Activated T-helper 1 cell treated with Interleukin-2 at 50 U/mL for 16 hours (primary cell): ENCODE results near the gene RABEP2.
"Not testable (repeated sequence)": the region's sequence is repeated elsewhere in the genome, so short reads cannot be mapped to it uniquely, and the experiment has no call there.

ENCODE experiments used
- DNase-seq: peaks from one replicate; pipeline ENCODE4 v3.0.0-alpha.2; 2020; ENCODE audit warnings: low read depth

Gene RABEP2

DNA sequence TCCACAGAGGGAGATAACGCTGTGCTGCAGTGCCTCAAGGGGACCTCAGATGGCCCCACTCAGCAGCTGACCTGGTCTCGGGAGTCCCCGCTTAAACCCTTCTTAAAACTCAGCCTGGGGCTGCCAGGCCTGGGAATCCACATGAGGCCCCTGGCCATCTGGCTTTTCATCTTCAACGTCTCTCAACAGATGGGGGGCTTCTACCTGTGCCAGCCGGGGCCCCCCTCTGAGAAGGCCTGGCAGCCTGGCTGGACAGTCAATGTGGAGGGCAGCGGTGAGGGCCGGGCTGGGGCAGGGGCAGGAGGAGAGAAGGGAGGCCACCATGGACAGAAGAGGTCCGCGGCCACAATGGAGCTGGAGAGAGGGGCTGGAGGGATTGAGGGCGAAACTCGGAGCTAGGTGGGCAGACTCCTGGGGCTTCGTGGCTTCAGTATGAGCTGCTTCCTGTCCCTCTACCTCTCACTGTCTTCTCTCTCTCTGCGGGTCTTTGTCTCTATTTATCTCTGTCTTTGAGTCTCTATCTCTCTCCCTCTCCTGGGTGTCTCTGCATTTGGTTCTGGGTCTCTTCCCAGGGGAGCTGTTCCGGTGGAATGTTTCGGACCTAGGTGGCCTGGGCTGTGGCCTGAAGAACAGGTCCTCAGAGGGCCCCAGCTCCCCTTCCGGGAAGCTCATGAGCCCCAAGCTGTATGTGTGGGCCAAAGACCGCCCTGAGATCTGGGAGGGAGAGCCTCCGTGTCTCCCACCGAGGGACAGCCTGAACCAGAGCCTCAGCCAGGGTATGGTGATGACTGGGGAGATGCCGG is 7.5 kb upstream of the RABEP2 start:
- no peak for DNase-seq

DNA sequence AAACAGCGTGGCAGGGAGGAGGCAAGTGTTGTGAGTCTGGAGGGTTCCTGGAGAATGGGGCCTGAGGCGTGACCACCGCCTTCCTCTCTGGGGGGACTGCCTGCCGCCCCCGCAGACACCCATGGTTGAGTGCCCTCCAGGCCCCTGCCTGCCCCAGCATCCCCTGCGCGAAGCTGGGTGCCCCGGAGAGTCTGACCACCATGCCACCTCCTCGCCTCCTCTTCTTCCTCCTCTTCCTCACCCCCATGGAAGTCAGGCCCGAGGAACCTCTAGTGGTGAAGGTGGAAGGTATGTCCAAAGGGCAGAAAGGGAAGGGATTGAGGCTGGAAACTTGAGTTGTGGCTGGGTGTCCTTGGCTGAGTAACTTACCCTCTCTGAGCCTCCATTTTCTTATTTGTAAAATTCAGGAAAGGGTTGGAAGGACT is 6.8 kb upstream of the RABEP2 start, which contains the start of gene CD19:
TSS of gene CD19 (plus strand) at position 171 of the 425 bp plus-strand sequence. CDS start at position 201, 30 bp downstream.
- DNase-seq, result no peak

DNA sequence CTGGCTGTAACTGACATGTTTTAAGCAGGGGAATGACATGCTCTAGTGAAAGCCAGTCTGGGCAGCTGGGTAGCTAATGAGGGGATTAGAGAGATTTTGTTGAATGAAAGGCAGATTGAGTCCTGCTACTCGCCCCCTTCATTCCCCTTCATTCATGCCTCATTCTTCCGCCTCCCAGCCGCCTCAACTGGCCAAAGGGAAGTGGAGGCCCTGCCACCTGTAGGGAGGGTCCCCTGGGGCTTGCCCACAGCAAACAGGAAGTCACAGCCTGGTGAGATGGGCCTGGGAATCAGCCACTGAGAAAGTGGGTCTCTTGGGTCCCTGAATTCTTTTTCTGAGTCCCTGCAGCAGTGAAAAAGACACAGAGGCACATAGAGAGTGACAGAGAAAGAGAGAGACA is 5.6 kb upstream of the RABEP2 start:
- no peak for DNase-seq

DNA sequence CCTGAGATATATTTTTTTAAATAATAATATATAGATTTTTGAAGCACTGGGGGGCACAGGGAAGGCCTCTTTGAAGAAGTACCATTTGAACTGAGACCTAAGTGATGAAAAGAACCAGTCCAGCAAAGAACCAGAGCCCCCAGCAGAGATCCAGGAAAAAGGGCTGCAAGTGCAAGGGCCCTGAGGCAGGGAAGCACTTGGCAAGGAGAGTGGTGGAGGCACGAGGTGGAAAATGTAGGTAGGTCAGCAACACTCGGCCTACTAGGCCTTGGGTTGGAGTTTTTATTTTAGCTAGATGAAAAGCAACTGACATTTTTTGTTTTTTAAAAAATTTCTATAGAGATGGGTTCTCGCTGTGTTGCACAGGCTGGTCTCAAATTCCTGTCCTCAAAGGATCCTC is 5.2 kb upstream of the RABEP2 start:
- DNase-seq, result no peak

DNA sequence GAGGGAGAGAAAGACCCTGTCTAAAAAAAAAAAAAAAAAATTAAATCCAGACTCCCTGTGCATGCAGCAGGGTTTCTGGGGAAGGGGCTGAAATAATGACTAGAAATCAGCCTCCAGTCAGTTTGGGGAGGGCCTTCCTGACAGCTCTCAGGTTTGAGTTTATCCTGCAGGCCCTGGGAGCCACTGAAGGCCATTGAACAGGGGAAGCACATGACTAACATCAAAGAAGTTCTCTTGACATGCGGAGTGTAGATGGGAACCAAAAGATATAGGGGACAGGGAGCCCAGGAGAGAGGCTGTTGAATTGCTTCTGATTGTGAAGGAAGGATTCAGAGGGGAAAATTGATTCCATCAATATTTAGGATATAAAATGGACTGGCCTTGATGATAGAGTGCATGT is 2.8 kb upstream of the RABEP2 start:
- DNase-seq, result no peak

DNA sequence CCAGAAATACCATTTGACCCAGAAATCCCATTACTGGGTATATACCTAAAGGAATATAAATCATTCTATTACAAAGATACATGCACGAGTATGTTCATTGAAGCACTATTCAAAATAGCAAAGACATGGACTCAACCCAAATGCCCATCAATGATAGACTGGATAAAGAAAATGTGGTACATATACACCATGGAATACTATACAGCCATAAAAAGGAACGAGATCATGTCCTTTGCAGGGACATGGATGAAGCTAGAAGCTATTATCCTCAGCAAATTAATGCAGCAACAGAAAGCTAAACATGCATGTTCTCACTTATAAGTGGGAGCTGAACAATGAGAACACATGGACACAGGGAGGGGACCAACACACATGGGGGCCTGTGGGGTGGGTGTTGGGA is 1.2 kb upstream of the RABEP2 start:
- not testable (repeated sequence) for DNase-seq

DNA sequence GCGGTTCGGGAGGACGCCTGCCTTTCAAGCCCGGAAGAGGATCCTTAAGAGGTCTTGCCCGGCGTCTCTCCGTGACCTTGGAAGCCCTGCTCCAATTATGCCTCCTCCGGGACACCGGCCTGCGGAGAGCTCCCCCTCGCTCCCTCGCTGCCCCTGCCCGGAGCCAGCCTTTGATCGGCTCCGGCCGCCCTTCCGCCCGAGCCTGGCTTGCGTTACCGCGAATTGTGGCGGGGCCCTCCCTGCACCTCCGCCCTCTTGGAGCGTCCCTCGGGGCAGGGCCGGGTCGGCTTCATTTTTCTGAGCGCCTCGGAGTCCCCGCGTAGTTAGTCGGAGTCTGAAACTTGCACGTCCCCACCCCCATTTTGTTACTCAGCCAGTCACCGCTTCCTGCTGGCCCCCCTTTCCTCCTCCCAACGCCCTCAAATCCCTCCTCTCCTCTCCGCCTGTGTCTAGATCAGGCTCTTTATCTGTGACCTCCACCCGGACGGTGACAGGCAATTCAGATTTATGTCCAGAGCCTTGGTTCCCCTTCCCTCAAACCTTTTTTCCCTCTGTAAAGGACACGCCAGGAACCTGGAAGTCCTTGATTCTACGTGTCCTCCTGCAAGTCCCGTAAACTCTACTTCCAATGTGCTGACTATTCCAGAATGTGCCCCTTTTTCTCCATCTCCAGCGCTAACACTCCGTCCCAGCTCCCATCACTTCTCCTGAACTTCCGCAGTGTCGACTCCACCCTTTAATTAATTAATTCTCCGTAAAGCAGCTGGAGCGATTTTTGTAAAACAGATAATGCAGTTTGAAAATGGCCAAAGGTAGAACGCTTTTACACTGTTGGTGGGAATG is 569 bp upstream of the RABEP2 start:
- DNase-seq, result peak; percentile 69

DNA sequence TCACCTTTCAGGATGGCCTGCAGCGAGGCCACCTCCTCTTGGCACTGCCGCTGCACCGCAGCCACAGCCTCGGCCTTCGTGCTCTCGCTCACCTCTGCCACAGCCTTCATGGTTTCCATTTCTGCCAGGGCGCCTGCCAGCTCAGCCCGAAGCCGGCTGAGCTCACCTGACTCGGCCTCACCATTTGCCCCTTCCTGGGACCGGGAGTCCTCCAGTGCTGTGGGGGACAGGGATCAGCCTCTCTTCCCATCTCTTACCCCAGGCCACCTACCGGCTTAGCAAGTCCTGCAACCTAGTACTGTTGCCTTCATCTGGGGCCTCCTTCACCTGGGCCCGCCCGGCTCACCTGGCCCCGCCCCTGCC is 658 bp downstream of the RABEP2 start:
- DNase-seq, result no peak

DNA sequence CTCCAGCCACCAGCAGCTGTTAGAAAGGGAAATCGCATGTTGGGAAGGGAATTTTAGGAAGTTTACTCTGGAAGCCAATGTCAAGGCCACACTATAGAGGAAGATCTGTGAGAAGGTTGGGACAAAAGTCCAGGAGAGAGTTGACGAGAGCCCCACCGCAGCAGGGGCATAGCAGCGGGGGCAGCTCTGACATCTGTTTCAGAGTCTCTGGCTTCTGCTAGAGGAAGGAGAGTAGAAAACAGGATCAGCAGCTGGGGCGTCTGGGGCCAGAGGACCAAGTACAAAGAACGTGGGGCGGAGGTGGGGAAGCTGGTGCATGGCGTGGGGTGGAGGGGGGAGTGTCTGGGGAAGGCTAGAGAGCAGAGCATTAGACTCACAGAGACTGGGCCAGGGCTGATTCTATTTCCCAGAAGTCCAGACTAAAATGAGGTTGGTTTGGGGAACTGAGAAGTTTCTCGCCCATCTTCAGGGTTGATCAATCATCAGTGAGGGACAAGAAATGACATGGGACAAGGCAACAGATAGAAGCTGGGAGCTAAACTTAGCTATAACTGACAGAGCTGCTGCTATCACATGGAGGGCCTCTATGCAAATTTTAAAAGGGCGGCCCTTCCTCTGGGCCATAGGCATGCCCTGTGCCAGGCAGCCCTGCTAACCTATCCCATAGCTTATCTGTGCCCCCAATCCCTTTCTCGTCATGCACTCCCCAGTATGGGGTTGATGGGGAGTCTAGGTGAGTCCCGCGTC is 1.2 kb downstream of the RABEP2 start:
- no peak for DNase-seq

DNA sequence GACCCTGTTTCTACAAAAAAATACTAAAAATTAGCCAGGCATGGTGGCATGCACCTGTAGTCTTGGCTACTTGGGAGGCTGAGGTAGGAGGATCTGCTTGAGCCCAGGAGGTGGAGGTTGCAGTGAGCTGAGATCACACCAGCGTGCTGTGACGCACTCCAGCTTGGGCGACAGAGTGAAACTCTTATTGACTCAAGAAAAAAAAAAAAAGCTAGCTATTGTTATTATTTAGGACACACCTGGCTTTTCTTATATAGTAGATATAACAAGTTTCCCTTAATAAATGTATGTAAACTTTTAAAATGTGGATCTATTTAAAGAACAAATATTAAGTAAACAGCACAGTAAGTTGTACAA is 1.8 kb downstream of the RABEP2 start:
- no peak for DNase-seq

DNA sequence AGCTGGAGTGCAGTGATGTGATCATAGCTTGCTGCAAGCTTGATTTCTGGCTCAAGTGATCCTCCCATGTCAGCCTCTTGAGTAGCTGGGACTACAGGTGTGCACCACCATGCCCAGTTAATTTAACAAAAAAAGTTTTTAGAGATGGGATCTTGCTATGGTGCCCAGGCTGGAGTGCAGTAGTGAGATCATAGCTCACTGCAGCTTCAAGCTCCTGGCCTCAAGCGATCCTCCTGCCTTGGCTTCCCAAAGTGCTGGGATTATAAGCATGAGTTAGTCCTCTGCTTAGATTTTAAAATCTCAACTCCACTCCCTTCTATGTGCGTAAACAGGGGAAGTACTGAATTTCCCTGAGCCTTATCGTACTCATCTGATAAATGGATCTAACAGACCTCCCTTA is 6.3 kb downstream of the RABEP2 start:
- DNase-seq, result no peak

DNA sequence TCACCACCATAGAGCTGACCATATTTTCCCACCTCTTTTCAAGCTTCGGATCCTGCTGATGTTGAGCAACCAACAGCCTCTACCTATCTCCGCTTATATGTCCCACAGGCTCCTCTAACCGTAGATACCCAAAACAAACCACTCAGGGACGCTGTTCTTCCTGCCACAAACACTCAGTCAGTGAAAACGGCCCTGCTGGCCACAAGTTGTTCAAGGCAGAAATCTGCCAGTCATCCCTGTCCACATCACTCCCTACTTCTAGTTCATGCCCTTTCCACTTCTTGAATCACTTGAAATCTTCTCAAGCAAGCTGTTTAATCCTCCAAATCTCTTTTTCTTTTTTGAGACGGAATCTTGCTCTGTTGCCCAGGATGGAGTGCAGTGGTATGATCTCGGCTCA is 7.9 kb downstream of the RABEP2 start:
- no peak for DNase-seq

DNA sequence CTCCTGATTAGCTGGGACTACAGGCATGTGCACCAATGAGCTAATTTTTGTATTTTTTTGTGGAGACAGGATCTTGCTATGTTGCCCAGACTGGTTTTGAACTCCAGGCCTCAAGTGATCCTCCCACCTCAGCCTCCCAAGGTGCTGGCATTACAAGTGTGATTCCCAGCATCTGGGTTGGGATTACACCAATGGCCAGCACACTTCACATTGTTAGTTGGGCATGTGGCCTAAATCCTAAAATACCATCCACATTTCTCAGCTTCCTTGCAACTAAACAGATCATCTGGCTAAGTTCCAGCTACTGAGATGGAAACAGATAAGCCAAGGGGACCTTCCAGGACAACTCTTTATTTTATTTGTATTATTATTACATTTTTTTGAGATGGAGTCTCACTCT is 9.9 kb downstream of the RABEP2 start:
- no peak for DNase-seq

DNA sequence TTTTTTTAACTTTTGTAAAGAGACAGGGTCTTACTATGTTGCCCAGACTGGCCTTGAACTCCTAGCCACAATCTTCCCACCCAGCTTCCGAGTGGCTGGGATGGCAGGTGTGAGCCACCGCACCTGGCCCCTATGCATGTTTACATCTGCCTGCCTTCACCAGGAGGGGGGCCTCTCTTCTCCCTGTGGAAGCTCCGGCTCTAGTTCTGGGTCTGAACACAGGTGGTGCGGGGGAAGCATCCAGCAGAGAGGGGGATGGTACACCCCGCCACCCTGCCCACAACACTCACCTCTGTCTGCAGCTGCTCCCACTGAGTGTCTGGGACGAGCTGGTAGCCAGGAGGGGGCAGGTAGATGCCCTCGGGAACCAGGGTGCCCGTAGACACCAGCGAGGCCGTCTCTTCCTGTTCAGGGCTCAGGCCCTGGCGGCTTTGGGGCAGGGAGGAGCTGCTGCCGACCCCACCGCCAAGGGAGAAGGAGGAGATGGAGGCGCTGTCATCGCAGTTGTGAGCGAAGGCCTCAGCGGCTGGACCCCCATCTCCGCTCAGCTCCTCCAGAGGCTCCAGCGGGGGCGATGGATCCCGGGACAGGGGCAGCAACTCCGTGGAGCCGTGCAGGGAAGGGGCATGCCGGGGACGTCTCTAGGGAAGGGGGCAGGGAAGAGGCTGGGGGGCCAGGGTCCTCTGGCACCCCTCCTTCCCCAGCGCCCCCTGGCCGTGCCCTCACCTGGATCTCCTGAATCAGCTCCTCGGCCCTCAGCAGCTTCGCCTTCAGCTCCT is 10.9 kb downstream of the RABEP2 start:
- no peak for DNase-seq

DNA sequence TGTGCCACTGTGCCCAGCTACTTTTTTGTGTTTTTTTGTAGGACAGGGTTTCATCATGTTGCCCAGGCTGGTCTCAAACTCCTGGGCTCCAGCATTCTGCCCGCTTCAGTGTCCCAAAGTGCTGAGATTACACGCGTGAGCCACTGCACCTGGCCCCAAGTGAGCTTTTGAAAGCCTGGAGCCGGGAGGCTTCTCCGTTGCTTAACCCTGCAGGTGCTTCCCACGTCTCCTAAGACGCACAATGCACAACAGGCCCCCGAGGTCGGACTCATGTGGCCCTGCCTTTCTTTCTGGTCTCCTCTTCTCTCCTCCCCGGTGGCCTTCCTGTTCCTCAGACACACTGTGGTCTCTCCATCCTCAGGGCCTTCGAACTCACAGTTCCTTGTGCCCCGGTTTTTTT is 12.5 kb downstream of the RABEP2 start:
- no peak for DNase-seq

DNA sequence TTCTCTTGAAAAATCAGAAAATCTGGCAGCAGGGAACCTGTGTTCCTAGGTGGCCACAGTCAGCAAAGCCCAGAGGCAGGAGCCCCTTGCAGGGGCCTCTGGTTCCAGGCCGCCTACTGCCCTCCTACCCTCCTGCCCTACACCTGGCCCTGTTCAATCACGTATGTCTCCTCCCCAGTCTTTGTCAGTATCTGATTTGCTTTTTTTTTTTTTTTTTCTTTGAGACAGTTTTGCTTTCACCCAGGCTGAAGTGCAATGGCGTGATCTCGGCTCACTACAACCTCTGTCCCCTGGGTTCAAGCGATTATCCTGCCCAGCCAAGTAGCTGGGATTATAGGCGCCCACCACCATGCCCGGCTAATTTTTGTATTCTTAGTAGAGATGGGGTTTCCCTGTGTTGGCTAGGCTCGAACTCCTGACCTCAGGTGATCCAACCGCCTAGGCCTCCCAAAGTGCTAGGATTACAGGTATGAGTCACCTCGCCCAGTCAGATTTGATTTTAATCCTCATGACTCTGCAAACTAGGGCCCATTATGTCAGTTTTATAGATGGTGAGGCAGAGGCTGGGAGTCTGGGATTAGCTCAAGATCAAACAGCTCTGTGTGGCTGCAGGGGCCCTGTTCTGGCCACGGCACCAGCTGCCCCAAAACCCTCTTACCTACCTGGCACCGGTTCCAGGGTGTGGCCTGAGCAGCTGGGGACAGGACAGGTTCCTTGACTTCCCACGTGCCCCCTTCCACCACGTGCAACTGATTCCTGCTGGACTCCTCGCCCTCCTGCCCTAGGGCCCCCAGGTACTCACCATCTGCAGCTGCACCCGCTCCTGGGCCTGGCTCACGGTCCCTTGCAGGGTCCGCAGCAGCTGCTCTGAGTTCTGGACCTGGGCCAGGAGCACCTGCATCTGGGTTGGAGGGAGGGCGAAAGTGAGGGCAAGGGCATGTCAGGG is 14.7 kb downstream of the RABEP2 start:
- DNase-seq, result no peak

DNA sequence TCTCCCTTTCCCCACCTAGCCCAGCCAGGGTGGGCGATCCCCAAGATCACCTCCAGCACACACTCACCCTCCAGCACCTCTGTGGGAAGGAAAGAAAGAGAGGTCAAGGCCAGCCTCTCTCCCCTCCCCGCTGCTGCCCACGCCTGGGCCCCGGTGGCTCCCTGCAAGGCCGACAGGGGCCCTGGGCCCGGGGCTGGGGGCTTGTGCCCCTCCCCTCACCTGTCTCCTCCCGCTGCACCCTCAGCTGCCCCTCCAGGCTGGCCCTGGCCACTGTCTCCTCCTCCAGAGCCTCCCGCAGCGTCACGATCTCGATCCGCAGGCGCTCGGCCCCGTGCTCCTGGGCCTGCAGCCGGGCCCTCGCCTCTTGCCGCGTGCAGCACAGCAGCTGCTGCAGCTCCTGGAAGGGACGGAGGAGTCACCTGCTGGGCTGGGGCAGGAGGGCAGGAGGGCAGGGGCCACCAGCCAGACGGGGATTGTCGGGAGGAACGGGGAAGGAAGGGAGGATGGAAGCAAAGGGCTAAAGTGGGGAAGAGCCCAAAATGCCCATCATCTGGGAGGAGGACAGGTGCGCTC is 19.2 kb downstream of the RABEP2 start:
- no peak for DNase-seq

DNA sequence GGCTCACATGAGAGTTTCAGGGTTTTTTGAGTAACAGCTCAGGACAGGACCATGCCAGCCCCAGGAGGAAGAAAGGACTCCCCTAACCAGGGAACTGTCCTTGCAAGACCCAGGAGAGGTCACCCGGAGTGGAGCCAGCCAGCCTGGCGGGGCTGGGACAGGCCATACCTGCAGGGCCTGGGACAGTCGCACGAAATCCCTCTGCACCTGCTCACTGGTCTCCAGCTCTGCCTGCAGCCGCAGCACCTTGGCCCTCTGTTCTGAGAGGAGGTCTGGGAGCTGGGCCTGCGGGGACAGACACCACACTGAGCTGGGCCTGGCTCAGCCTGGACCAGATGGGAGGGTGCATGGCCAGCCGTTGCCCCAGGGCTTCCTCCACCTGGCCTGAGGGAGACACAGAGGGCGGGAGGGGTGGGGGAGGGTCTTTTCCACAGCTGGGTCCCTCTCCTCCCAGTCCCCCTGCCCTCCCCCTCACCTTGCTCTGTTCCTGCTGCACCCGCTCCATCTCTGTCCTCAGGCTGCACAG is 19.7 kb downstream of the RABEP2 start:
- DNase-seq, result no peak

DNA sequence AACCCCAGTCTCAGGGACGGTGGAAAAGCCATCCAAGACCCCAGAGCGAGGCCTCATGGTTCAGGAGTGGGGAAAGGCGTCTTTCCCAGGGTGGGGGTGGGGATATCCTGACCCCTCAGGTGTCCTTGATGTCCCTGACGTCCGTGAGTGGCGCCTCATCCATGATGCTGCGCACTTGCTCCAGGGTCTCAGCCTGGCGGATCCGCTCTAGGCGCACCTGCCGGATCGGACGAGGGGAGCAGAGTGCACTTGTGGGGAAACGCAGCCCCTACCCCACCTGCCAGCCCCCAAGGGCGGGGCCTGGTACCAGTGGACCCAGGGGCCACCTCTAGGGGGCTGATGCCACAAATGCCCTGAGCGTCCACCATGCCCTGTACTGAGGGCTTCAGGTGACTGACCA is 20.2 kb downstream of the RABEP2 start:
- no peak for DNase-seq

DNA sequence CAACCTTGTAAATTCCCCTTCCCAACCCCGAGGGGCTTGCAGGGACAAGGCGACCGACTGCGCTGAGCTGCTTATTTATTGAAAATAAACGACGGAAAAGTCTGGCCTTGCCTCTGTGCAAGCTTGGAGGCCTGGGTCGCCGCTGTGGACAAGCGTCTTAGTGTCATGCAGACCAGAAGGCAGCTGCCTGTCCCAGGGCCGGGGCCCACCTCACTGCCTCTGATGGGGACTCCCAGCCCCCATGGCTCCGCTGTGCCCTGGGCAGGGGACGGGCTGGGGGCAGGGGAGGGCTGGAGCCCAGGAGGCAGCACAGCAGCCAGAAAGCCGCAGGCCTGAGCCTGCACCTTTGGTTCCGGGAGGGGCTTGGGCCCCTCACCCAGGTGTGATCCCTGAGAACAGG is 20.7 kb downstream of the RABEP2 start:
- DNase-seq, result no peak
